HG03469 (cell line): ENCODE results near the gene CCDC7.

Experiments used
- ATAC-seq: cut with Tn5 transposase; IDR thresholded peaks from one replicate; pipeline ENCODE4 v1.9.1; 2021; ENCODE audit warnings: mild to moderate bottlenecking, moderate library complexity, moderate number of reproducible peaks; ENCODE audit not compliant: unreplicated experiment

The CCDC7 gene

DNA sequence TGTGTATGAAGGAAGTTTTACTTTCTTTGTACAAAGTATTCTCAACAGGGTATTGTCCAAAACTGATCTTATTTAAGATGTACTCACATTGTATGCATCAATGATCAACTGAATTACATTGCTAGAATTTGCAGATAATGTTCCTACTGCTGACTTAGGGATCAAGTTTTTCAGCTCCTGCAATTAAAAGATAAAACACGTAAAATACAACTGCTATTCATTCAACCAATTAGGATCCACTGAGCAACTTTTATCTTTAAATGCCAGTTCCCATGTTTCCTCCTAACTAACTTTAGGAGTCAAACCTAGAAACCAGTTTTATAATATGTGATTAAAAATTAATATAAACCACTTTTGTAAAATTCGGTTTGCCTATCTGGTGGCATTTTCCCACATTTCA is 476.2 kb downstream of the CCDC7 start:
- no peak for ATAC-seq

DNA sequence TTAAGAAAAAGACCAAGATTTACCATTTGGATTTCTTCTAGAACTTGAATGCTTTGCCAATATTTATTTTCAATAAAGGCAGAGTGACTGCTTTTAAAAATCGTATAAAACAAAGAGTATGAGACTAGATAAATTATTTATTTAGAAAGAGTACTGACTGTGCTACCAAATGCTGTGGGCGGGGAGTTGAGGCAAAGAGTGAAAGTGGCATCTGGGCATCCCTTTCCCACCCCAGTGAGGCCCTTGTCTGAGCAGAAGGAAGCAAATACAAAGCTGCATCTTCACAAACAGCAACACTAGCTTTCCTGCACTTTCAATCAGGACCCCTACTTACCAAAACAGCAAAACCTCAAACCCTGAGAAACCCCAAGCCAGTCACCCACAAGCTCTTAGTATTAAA is 477.2 kb downstream of the CCDC7 start:
- no peak for ATAC-seq

DNA sequence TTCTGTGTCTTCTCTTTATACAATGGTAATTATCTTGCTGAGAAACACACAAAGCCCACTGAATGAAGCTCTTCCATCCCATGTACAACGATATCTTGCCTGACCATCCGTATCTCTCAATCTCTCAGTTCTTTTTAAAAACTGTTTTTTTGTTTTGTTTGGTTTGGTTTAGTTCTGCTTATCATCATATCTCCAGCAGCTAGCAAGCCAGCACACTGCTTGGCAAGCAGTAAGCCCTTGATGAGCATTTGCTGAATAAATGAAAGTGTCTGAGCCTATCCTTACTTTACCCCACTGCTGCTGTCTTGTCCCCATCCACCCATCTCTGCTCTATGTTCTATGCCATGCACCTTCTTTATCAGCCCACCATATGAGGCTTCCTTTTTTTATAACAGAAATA is 477.9 kb downstream of the CCDC7 start:
- ATAC-seq, result no peak
